SK-N-SH (cell line): ENCODE data around the gene LIN7A. TPM values are rescaled to one million over a fixed set of nuclear protein-coding genes. Genes with fewer than 3 reads are reported as not detected.

Experiments
- CTCF ChIA-PET: fragments of 300-600, 350-600 bp; formaldehyde crosslinking; extraction: SDS; loops from one replicate; lab custom pipeline; 2021; lab: Yijun Ruan, JAX
- POLR2A ChIA-PET: fragments of 350-600 bp; sonication (Branson Sonifier 250); formaldehyde crosslinking; extraction: SDS; loops from one replicate; lab custom pipeline; 2020; ENCODE audit warnings: antibody characterized with exemption, inconsistent platforms; lab: Yijun Ruan, JAX
- DNase-seq: peaks from one replicate; pipeline ENCODE4 v3.0.0; 2012
- H2AFZ ChIP-seq: fragments of 200-600 bp; sonication (generic); 2 replicates; pipeline ENCODE4 v1.8.1; 2016; ENCODE audit warnings: antibody characterized with exemption, mild to moderate bottlenecking, low read depth
- H3F3A ChIP-seq: fragments of 200-600 bp; sonication (generic); replicated peaks from 2 replicates; pipeline ENCODE3; 2016; ENCODE audit warnings: antibody characterized with exemption, mild to moderate bottlenecking; ENCODE audit not compliant: insufficient read depth
- H3K27ac ChIP-seq, 2 experiments: fragments of 200-500 bp in 1 of 2; fragments of 200-600 bp in 1 of 2; sonication (Bioruptor generic) in 1 of 2; sonication (generic), shearing (Covaris generic) in 1 of 2; 2 replicates each; pipeline versions ENCODE4 v1.5.1 to v1.6.1; 2014 to 2016; ENCODE audit warnings: low read depth in 2 of 2, inconsistent platforms in 1 of 2, low read length in 1 of 2, mild to moderate bottlenecking in 1 of 2, mixed read lengths in 1 of 2
- H3K27me3 ChIP-seq: fragments of 200-600 bp; sonication (generic), shearing (Covaris generic); 2 replicates; pipeline ENCODE4 v1.6.1; 2016; ENCODE audit warnings: mixed run types; ENCODE audit not compliant: insufficient read depth
- H3K36me3 ChIP-seq, 2 experiments: fragments of 200-500 bp in 1 of 2; fragments of 200-600 bp in 1 of 2; sonication (Bioruptor generic) in 1 of 2; sonication (generic) in 1 of 2; replicated peaks in 1 of 2; 2 replicates each; pipeline versions ENCODE3 to v1.5.1; 2014 to 2016; ENCODE audit warnings: low read length in 1 of 2, mild to moderate bottlenecking in 1 of 2; ENCODE audit not compliant: insufficient read depth in 2 of 2, control insufficient read depth in 1 of 2
- H3K4me1 ChIP-seq, 2 experiments: fragments of 200-500 bp in 1 of 2; fragments of 200-600 bp in 1 of 2; sonication (Bioruptor generic) in 1 of 2; sonication (generic), shearing (Covaris generic) in 1 of 2; 2 replicates each; pipeline versions ENCODE4 v1.5.1 to v1.6.1; 2014 to 2016; ENCODE audit warnings: low read depth in 1 of 2, low read length in 1 of 2, mixed run types in 1 of 2; ENCODE audit not compliant: insufficient read depth in 2 of 2, control insufficient read depth in 1 of 2
- H3K4me2 ChIP-seq: fragments of 200-600 bp; sonication (generic), shearing (Covaris generic); 2 replicates; pipeline ENCODE4 v1.6.1; 2017; ENCODE audit warnings: mixed run types
- H3K4me3 ChIP-seq, 2 experiments: fragments of 200-500 bp in 1 of 2; fragments of 200-600 bp in 1 of 2; sonication (Bioruptor generic) in 1 of 2; sonication (generic), shearing (Covaris generic) in 1 of 2; 2 replicates each; pipeline versions ENCODE4 v1.5.1 to v1.8.1; 2014 to 2016; ENCODE audit warnings: low read depth in 2 of 2, inconsistent platforms in 1 of 2, low read length in 1 of 2, mild to moderate bottlenecking in 1 of 2, mixed read lengths in 1 of 2, moderate library complexity in 1 of 2
- H3K79me2 ChIP-seq: fragments of 200-600 bp; sonication (generic); 2 replicates; pipeline ENCODE4 v1.8.1; 2017; ENCODE audit warnings: mild to moderate bottlenecking; ENCODE audit not compliant: insufficient read depth
- H3K9ac ChIP-seq: fragments of 200-600 bp; sonication (generic); 2 replicates; pipeline ENCODE4 v1.6.1; 2017; ENCODE audit warnings: mixed run types
- H3K9me2 ChIP-seq: fragments of 200-600 bp; sonication (generic); 2 replicates; pipeline ENCODE4 v1.6.1; 2017; ENCODE audit warnings: mixed run types
- H3K9me3 ChIP-seq: fragments of 200-600 bp; sonication (generic); 2 replicates; pipeline ENCODE4 v1.6.1; 2017; ENCODE audit warnings: mixed run types, mild to moderate bottlenecking, moderate library complexity
- H4K20me1 ChIP-seq: fragments of 200-600 bp; sonication (generic); 2 replicates; pipeline ENCODE4 v1.6.1; 2017; ENCODE audit warnings: mild to moderate bottlenecking, mixed run types; ENCODE audit not compliant: insufficient read depth
- ELF1 ChIP-seq: IDR thresholded peaks from 2 replicates; pipeline ENCODE4 v1.4.0; 2012
- EP300 ChIP-seq, 2 experiments: IDR thresholded peaks; 2 replicates each; pipeline versions ENCODE4 v1.4.0 to v1.6.1; 2012; ENCODE audit warnings: borderline replicate concordance in 1 of 2, low read depth in 1 of 2, low read length in 1 of 2
- EZH2phosphoT487 ChIP-seq: fragments of 200-600 bp; sonication (generic); IDR thresholded peaks from 2 replicates; pipeline ENCODE4 v1.6.1; 2017; ENCODE audit warnings: low read depth, mixed run types, mild to moderate bottlenecking, antibody characterized with exemption, moderate library complexity, borderline replicate concordance
- FOSL2 ChIP-seq: IDR thresholded peaks from 2 replicates; pipeline ENCODE4 v1.4.0; 2012; ENCODE audit warnings: low read depth, mild to moderate bottlenecking, moderate library complexity, borderline replicate concordance
- FOXJ3 ChIP-seq: sonication (generic); formaldehyde crosslinking; IDR thresholded peaks from 2 replicates; pipeline ENCODE4 v1.5.1; 2020; ENCODE audit warnings: mild to moderate bottlenecking, missing genetic modification reagents
- GABPA ChIP-seq: IDR thresholded peaks from 2 replicates; pipeline ENCODE4 v1.4.0; 2012; ENCODE audit warnings: low read depth, mild to moderate bottlenecking
- GATA2 ChIP-seq: sonication (generic); formaldehyde crosslinking; IDR thresholded peaks from 2 replicates; pipeline ENCODE4 v1.5.0; 2020; ENCODE audit warnings: mild to moderate bottlenecking, missing genetic modification reagents
- MEF2A ChIP-seq: IDR thresholded peaks from 2 replicates; pipeline ENCODE4 v1.4.0; 2012; ENCODE audit warnings: low read depth, borderline replicate concordance
- MXI1 ChIP-seq: IDR thresholded peaks from 2 replicates; pipeline ENCODE4 v1.6.1; 2012; ENCODE audit warnings: mild to moderate bottlenecking, low read depth, low read length, improper control_type of control experiment
- NFIC ChIP-seq: IDR thresholded peaks from 2 replicates; pipeline ENCODE4 v1.4.0; 2012; ENCODE audit warnings: borderline replicate concordance
- NRF1 ChIP-seq: IDR thresholded peaks from 2 replicates; pipeline ENCODE4 v1.6.1; 2012; ENCODE audit warnings: low read depth, mild to moderate bottlenecking, low read length
- RCOR1 ChIP-seq: fragments of 150-350 bp; IDR thresholded peaks from 2 replicates; pipeline ENCODE4 v1.6.1; 2017; ENCODE audit warnings: antibody characterized with exemption, low read length
- RFX5 ChIP-seq: IDR thresholded peaks from 2 replicates; pipeline ENCODE4 v1.6.1; 2012; ENCODE audit warnings: mild to moderate bottlenecking, improper control_type of control experiment, low read length
- RXRA ChIP-seq: IDR thresholded peaks from 2 replicates; pipeline ENCODE4 v1.4.0; 2012; ENCODE audit warnings: low read depth, mild to moderate bottlenecking, borderline replicate concordance
- SMC3 ChIP-seq: IDR thresholded peaks from 2 replicates; pipeline ENCODE4 v1.6.1; 2012; ENCODE audit warnings: low read depth, low read length, improper control_type of control experiment
- TAF1 ChIP-seq: IDR thresholded peaks from 2 replicates; pipeline ENCODE4 v1.6.1; 2012; ENCODE audit warnings: low read depth, mild to moderate bottlenecking, low read length, moderate library complexity, borderline replicate concordance
- YY1 ChIP-seq: IDR thresholded peaks from 2 replicates; pipeline ENCODE4 v1.4.0; 2012; ENCODE audit warnings: low read depth, mild to moderate bottlenecking
- WGBS: methylation state at CpG from one replicate; pipeline ENCODE4 v1.1.6; 2017; ENCODE audit warnings: low lambda C conversion rate; 5-methylcytosine and 5-hydroxymethylcytosine counted together
- polyA plus RNA-seq, 3 experiments: library from polyadenylated mRNA; depleted of rRNA; stranded (reverse); fragments of >200 nt; gene quantifications; 2 replicates each; pipeline ENCODE4 v1.2.3, GENCODE V29; 2012
- TF ChIP-seq, protein P1 (sequence below): IDR thresholded peaks from 2 replicates; pipeline ENCODE4 v1.4.0; 2012; ENCODE audit warnings: low read depth, borderline replicate concordance
- TF ChIP-seq, protein P2 (sequence below): fragments of 150-350 bp; IDR thresholded peaks from 2 replicates; pipeline ENCODE4 v1.6.1; 2016; ENCODE audit warnings: mild to moderate bottlenecking, low read depth, low read length
- TF ChIP-seq, protein P3 (sequence below): IDR thresholded peaks from 2 replicates; pipeline ENCODE4 v1.4.0; 2012; ENCODE audit warnings: low read depth
- TF ChIP-seq, protein P4 (sequence below): IDR thresholded peaks from 2 replicates; pipeline ENCODE4; 2012
- TF ChIP-seq, protein P5 (sequence below): fragments of 150-350 bp; IDR thresholded peaks from 2 replicates; pipeline ENCODE4 v1.6.1; 2017; ENCODE audit warnings: antibody characterized with exemption, low read length, low read depth, borderline replicate concordance

The LIN7A gene
- polyA plus RNA-seq, 1 of the 3 experiments (the other 2 are of a cell fraction) = not detected

DNA sequence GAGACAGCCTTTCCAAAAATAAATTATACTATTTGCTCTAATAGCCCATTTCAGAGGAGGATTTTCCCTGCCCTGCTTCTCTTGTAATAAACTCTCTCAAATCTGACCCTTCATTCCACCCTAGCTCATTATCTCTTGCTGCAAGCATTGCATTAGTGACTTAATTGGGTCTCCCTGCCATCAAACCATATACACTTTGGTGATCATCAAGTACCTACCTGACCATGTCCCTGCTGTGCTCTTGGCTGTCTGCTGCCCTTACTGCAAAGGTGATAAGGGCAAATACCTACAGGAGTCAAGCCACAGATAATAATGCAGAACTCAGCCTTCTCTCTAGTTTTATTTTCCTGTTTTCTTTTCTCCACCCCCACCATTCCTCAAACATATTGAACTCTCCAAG lies 88.4 kb downstream of the LIN7A start:
- H3K4me1 ChIP-seq = peaks cover 0 to 4% of the 10 kb centered on the region in 2 experiments; a peak in 2 of 4 replicates
- no peak overlapping the region for H2AFZ ChIP-seq
- CTCF ChIA-PET = interaction anchor here (1.3 to 1.7 kb wide), 3 partner anchors 8 to 13 kb away, joined by 4 to 7 read pairs (median 5); no protein-coding TSS in a partner anchor
- no peaks in the 10 kb centered on the region for H3K9me3 ChIP-seq
- TF ChIP-seq, protein P1, sequence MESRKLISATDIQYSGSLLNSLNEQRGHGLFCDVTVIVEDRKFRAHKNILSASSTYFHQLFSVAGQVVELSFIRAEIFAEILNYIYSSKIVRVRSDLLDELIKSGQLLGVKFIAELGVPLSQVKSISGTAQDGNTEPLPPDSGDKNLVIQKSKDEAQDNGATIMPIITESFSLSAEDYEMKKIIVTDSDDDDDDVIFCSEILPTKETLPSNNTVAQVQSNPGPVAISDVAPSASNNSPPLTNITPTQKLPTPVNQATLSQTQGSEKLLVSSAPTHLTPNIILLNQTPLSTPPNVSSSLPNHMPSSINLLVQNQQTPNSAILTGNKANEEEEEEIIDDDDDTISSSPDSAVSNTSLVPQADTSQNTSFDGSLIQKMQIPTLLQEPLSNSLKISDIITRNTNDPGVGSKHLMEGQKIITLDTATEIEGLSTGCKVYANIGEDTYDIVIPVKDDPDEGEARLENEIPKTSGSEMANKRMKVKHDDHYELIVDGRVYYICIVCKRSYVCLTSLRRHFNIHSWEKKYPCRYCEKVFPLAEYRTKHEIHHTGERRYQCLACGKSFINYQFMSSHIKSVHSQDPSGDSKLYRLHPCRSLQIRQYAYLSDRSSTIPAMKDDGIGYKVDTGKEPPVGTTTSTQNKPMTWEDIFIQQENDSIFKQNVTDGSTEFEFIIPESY = no peak
- TF ChIP-seq GATA2 (CRISPR knock-in tag) = no peak
- no peak for TF ChIP-seq RXRA
- TF ChIP-seq SMC3 = no peak
- no peak for TF ChIP-seq FOXJ3 (CRISPR knock-in tag)
- no peak for TF ChIP-seq NFIC
- TF ChIP-seq RCOR1 = no peak
- TF ChIP-seq TAF1 = no peak
- TF ChIP-seq YY1 = no peak
- TF ChIP-seq, protein P2, sequence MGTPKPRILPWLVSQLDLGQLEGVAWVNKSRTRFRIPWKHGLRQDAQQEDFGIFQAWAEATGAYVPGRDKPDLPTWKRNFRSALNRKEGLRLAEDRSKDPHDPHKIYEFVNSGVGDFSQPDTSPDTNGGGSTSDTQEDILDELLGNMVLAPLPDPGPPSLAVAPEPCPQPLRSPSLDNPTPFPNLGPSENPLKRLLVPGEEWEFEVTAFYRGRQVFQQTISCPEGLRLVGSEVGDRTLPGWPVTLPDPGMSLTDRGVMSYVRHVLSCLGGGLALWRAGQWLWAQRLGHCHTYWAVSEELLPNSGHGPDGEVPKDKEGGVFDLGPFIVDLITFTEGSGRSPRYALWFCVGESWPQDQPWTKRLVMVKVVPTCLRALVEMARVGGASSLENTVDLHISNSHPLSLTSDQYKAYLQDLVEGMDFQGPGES = no peak
- no peak for TF ChIP-seq GABPA
- TF ChIP-seq EP300 (IDR thresholded peaks at IDR 0.05; ENCODE audit: borderline replicate concordance in 1 of 2, low read depth in 1 of 2, low read length in 1 of 2) = no peak
- TF ChIP-seq FOSL2 = no peak
- TF ChIP-seq, all 33 proteins: peak for 0
- no peaks in the 10 kb centered on the region for H3K9me2 ChIP-seq
- no peak overlapping the region for H3K4me3 ChIP-seq
- H3K79me2 ChIP-seq = no peaks in the 10 kb centered on the region
- H3K27me3 ChIP-seq = no peaks in the 10 kb centered on the region; the same call in 1 of the 2 replicates
- no peaks in the 10 kb centered on the region for H3K36me3 ChIP-seq
- no peak overlapping the region for H3K9ac ChIP-seq
- H3F3A ChIP-seq = no peaks in the 10 kb centered on the region
- no peak overlapping the region for H3K4me2 ChIP-seq
- POLR2A ChIA-PET = no interaction called here
- no peaks in the 10 kb centered on the region for H4K20me1 ChIP-seq
- no peak for DNase-seq
- H3K27ac ChIP-seq = no peak overlapping the region

DNA sequence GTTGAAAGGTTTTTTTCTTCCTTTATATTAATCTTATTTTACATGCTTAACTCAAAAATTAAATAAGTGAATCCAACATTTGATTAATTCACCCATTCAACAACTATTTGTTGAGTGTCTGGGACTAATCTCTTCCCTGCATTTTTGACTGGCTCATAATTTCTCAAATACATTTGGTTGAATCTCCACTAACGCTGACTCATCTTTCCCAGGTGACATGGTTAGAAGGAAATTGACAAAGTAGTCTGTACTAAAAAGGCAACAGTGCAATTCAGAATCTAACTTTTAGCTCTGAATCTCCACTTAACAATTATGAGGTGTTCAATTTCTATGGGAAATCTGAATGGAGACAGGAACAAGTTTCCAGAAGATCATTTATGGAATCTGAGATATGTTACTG lies 88.9 kb downstream of the LIN7A start:
- Histone ChIP-seq H3K4me2 (no peak overlapping the region), H3K9me2 (no peaks in the 10 kb centered on the region), H3K9me3 (no peaks in the 10 kb centered on the region), H3K27ac (no peak overlapping the region), H3K9ac (no peak overlapping the region), H3K79me2 (no peaks in the 10 kb centered on the region), H3F3A (no peaks in the 10 kb centered on the region), H2AFZ (no peak overlapping the region), H3K4me1 (peaks cover 0 to 4% of the 10 kb centered on the region in 2 experiments; a peak in 2 of 4 replicates), H4K20me1 (no peaks in the 10 kb centered on the region), H3K4me3 (no peak overlapping the region), H3K27me3 (no peaks in the 10 kb centered on the region; the same call in 1 of the 2 replicates), H3K36me3 (no peaks in the 10 kb centered on the region)
- no peak for DNase-seq
- 24% methylated on average over 1 of the region's 1 CpG for WGBS
- ChIA-PET CTCF (interaction anchor here (1.3 kb wide), 1 partner anchor 12 kb away, joined by 5 read pairs; no protein-coding TSS in a partner anchor), POLR2A (no interaction called here)
- TF ChIP-seq, protein P3, sequence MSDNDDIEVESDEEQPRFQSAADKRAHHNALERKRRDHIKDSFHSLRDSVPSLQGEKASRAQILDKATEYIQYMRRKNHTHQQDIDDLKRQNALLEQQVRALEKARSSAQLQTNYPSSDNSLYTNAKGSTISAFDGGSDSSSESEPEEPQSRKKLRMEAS = no peak
- TF ChIP-seq NRF1 (no peak), MXI1 (no peak), RXRA (no peak), RFX5 (no peak), EP300 (IDR thresholded peaks at IDR 0.05; ENCODE audit: borderline replicate concordance in 1 of 2, low read depth in 1 of 2, low read length in 1 of 2) (no peak), TAF1 (no peak), MEF2A (no peak), FOSL2 (no peak), EZH2phosphoT487 (no peak), ELF1 (no peak), NFIC (no peak)
- TF ChIP-seq, protein P4, sequence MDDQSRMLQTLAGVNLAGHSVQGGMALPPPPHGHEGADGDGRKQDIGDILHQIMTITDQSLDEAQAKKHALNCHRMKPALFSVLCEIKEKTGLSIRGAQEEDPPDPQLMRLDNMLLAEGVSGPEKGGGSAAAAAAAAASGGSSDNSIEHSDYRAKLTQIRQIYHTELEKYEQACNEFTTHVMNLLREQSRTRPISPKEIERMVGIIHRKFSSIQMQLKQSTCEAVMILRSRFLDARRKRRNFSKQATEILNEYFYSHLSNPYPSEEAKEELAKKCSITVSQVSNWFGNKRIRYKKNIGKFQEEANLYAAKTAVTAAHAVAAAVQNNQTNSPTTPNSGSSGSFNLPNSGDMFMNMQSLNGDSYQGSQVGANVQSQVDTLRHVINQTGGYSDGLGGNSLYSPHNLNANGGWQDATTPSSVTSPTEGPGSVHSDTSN = no peak
- TF ChIP-seq, protein P5, sequence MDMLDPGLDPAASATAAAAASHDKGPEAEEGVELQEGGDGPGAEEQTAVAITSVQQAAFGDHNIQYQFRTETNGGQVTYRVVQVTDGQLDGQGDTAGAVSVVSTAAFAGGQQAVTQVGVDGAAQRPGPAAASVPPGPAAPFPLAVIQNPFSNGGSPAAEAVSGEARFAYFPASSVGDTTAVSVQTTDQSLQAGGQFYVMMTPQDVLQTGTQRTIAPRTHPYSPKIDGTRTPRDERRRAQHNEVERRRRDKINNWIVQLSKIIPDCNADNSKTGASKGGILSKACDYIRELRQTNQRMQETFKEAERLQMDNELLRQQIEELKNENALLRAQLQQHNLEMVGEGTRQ = no peak
